MM.1S (cell line): ENCODE data around the gene SGK1.

ENCODE experiments used
- DNase-seq: peaks from one replicate; pipeline ENCODE4 v3.0.0-alpha.2; 2015
- H2AFZ ChIP-seq: fragments of 300-600 bp; sonication (generic); 2 replicates; pipeline ENCODE4 v1.6.0; 2016; ENCODE audit warnings: antibody characterized with exemption, low read length
- H3F3A ChIP-seq: fragments of 300-600 bp; sonication (generic); 2 replicates; pipeline ENCODE4 v1.6.1; 2016; ENCODE audit warnings: mild to moderate bottlenecking, antibody characterized with exemption, low read length, moderate library complexity, mixed read lengths; ENCODE audit not compliant: insufficient read depth
- H3K27ac ChIP-seq: fragments of 300-600 bp; sonication (generic); 2 replicates; pipeline ENCODE4 v1.5.1; 2016; ENCODE audit warnings: mild to moderate bottlenecking, low read length
- H3K27me3 ChIP-seq: fragments of 300-600 bp; sonication (generic); replicated peaks from 2 replicates; pipeline ENCODE4 v1.6.0; 2016; ENCODE audit warnings: low read length; ENCODE audit not compliant: insufficient read depth
- H3K36me3 ChIP-seq: fragments of 300-600 bp; sonication (generic); replicated peaks from 2 replicates; pipeline ENCODE4 v1.6.1; 2016; ENCODE audit warnings: mild to moderate bottlenecking, low read length, mixed read lengths; ENCODE audit not compliant: insufficient read depth
- H3K4me1 ChIP-seq: fragments of 300-600 bp; sonication (generic); 2 replicates; pipeline ENCODE4 v1.6.1; 2016; ENCODE audit warnings: low read length, mixed read lengths
- H3K4me2 ChIP-seq: fragments of 300-600 bp; sonication (generic); 2 replicates; pipeline ENCODE4 v1.6.0; 2016; ENCODE audit warnings: low read depth, low read length
- H3K4me3 ChIP-seq: fragments of 300-600 bp; sonication (generic); 2 replicates; pipeline ENCODE4 v1.5.1; 2016; ENCODE audit warnings: low read length, mixed read lengths
- H3K79me2 ChIP-seq: fragments of 300-600 bp; sonication (generic); 2 replicates; pipeline ENCODE4 v1.6.1; 2016; ENCODE audit warnings: mixed run types, low read length, mixed read lengths
- H3K9ac ChIP-seq: fragments of 300-600 bp; sonication (generic); 2 replicates; pipeline ENCODE4 v1.6.1; 2016; ENCODE audit warnings: low read length, mixed read lengths
- H3K9me2 ChIP-seq: fragments of 300-600 bp; sonication (generic); replicated peaks from 2 replicates; pipeline ENCODE4 v1.6.1; 2016; ENCODE audit warnings: mild to moderate bottlenecking, low read length, mixed read lengths; ENCODE audit not compliant: insufficient read depth
- H3K9me3 ChIP-seq: fragments of 300-600 bp; sonication (generic); replicated peaks from 2 replicates; pipeline ENCODE4 v1.6.1; 2016; ENCODE audit warnings: mild to moderate bottlenecking, low read length, mixed read lengths; ENCODE audit not compliant: insufficient read depth
- H4K20me1 ChIP-seq: fragments of 300-600 bp; sonication (generic); 2 replicates; pipeline ENCODE4 v1.6.1; 2016; ENCODE audit warnings: mild to moderate bottlenecking, low read length, moderate library complexity, mixed read lengths; ENCODE audit not compliant: insufficient read depth
- CTCF ChIP-seq: fragments of 300-600 bp; sonication (generic); IDR thresholded peaks from 2 replicates; pipeline ENCODE4 v1.5.1; 2016; ENCODE audit warnings: antibody characterized with exemption, low read length, mixed read lengths
- EZH2 ChIP-seq: fragments of 300-600 bp; sonication (generic); optimal IDR thresholded peaks from 2 replicates; pipeline ENCODE3; 2017; ENCODE audit warnings: low read depth, mild to moderate bottlenecking, antibody characterized with exemption, low read length, mixed read lengths
- EZH2phosphoT487 ChIP-seq: fragments of 300-600 bp; sonication (generic); IDR thresholded peaks from 2 replicates; pipeline ENCODE4 v1.6.1; 2018; ENCODE audit warnings: antibody characterized with exemption, low read length

The SGK1 gene

GRCh38 chr6:134165561-134166201, 152.2 kb downstream of the SGK1 start:
- DNase-seq = no peak
- no peak for TF ChIP-seq EZH2
- TF ChIP-seq EZH2phosphoT487 = no peak
- TF ChIP-seq CTCF = no peak
- Histone ChIP-seq H3K27me3 (no peaks in the 10 kb centered on the region), H3K9me2 (no peaks in the 10 kb centered on the region), H2AFZ (no peak overlapping the region), H3K4me2 (no peak overlapping the region), H3K4me3 (no peak overlapping the region), H3K79me2 (0 out of 2 replicates have a peak, but pooled peaks cover 2% of the 10 kb centered on the region), H3K36me3 (peaks cover 10% of the 10 kb centered on the region), H4K20me1 (no peaks in the 10 kb centered on the region), H3K4me1 (no peaks in the 10 kb centered on the region; the same call in 1 of the 2 replicates), H3K27ac (no peak overlapping the region), H3K9ac (no peak overlapping the region), H3F3A (peaks cover 22% of the 10 kb centered on the region), H3K9me3 (no peaks in the 10 kb centered on the region)

GRCh38 chr6:134164300-134164699, 153.6 kb downstream of the SGK1 start:
- Histone ChIP-seq H4K20me1 (no peaks in the 10 kb centered on the region), H3K9ac (no peak overlapping the region), H3K4me1 (no peaks in the 10 kb centered on the region), H3K9me2 (no peaks in the 10 kb centered on the region), H2AFZ (no peak overlapping the region), H3K9me3 (no peaks in the 10 kb centered on the region), H3K4me3 (no peak overlapping the region), H3K27ac (no peak overlapping the region), H3F3A (peaks cover 10% of the 10 kb centered on the region), H3K36me3 (no peaks in the 10 kb centered on the region), H3K27me3 (no peaks in the 10 kb centered on the region), H3K4me2 (no peak overlapping the region), H3K79me2 (no peaks in the 10 kb centered on the region)
- TF ChIP-seq EZH2 (no peak), EZH2phosphoT487 (no peak), CTCF (no peak)
- no peak for DNase-seq

- Histone ChIP-seq H3K9me3 (no peaks in the 10 kb centered on the region), H3K27me3 (no peaks in the 10 kb centered on the region), H3F3A (peaks cover under 1% of the 10 kb centered on the region), H3K4me1 (no peaks in the 10 kb centered on the region), H3K4me2 (no peak overlapping the region), H3K27ac (no peak overlapping the region), H3K4me3 (no peak overlapping the region), H3K36me3 (no peaks in the 10 kb centered on the region), H4K20me1 (no peaks in the 10 kb centered on the region), H2AFZ (no peak overlapping the region), H3K9me2 (no peaks in the 10 kb centered on the region), H3K79me2 (no peaks in the 10 kb centered on the region), H3K9ac (no peak overlapping the region)
- TF ChIP-seq EZH2 (no peak), CTCF (no peak), EZH2phosphoT487 (no peak)
- no peak for DNase-seq
Observed at GRCh38 chr6:134162932-134163331, 155.0 kb downstream of the SGK1 start.
